Mucosa of rectum (tissue), 2 donors: Measurements from ENCODE around the gene PLD6.
"Not testable (repeated sequence)": the region's sequence is repeated elsewhere in the genome, so short reads cannot be mapped to it uniquely, and the experiment has no call there.

Experiments used
- H3K27ac ChIP-seq, 2 donors: one replicate each; pipeline ENCODE4 v1.7.0; 2013; ENCODE audit warnings: inconsistent platforms in 2 of 2, low read depth in 2 of 2, low read length in 2 of 2
- H3K27me3 ChIP-seq, 2 donors: one replicate each; pipeline ENCODE4 v1.7.0; 2013; ENCODE audit warnings: low read length in 2 of 2; ENCODE audit not compliant: control insufficient read depth in 2 of 2, insufficient read depth in 2 of 2
- H3K36me3 ChIP-seq, 2 donors: one replicate each; pipeline ENCODE4 v1.7.0; 2013; ENCODE audit warnings: low read length in 2 of 2; ENCODE audit not compliant: control insufficient read depth in 2 of 2, insufficient read depth in 2 of 2
- H3K4me1 ChIP-seq, 2 donors: one replicate each; pipeline ENCODE4 v1.7.0; 2013; ENCODE audit warnings: low read length in 2 of 2, mild to moderate bottlenecking in 1 of 2; ENCODE audit not compliant: control insufficient read depth in 2 of 2, insufficient read depth in 2 of 2
- H3K4me3 ChIP-seq, 2 donors: one replicate each; pipeline ENCODE4 v1.7.0; 2013; ENCODE audit warnings: low read length in 2 of 2
- H3K9ac ChIP-seq, 2 donors: one replicate each; pipeline ENCODE4 v1.7.0; 2013; ENCODE audit warnings: low read length in 2 of 2, low read depth in 1 of 2, mild to moderate bottlenecking in 1 of 2
- H3K9me3 ChIP-seq, 2 donors: one replicate each; pipeline ENCODE4 v1.7.0; 2013; ENCODE audit warnings: low read length in 2 of 2; ENCODE audit not compliant: control insufficient read depth in 2 of 2
- donor health status: healthy.
- donor health status: Normal muscosa, but diverticular disease.

The PLD6 gene, protein sequence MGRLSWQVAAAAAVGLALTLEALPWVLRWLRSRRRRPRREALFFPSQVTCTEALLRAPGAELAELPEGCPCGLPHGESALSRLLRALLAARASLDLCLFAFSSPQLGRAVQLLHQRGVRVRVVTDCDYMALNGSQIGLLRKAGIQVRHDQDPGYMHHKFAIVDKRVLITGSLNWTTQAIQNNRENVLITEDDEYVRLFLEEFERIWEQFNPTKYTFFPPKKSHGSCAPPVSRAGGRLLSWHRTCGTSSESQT

DNA sequence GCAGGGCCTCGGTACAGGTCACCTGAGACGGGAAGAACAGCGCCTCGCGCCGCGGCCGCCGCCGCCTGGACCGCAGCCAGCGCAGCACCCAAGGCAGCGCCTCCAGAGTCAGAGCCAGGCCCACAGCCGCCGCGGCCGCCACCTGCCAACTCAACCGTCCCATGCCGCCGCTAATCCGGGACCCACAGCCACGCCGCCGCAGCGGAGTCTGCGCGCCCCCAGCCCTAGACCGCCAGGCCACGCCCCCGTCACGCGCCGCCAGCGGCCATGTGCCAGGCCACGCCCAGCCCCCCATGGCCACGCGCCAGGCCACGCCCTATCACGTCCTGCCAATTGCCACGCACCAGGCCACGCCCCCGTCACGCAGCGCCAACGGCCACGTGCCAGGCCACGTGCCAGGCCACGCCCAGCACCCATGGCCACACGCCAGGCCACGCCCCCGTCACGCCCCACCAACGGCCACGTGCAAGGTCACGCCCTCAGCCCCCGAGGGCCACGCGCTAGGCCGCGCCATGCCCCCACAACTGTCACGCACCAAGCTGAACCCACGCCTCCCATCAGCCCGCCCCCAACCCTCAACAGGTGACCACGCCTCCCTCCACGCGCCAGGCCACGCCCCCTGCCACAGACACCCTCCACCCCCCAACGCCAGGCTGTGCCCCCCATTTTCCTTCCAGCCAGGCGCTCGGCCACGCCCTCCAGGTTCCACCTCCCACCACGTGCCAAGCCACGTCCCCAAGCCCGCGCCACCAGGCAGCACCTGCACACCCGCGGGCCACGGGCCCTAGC, at the start of gene PLD6:
Gene PLD6 (minus strand): TSS at position 210 of the 789 bp plus-strand sequence. CDS start 47 bp downstream, at position 163.
- Histone ChIP-seq H3K9ac (peak within 1 kb of the TSS; percentile 66 to 80), H3K27me3 (no peaks in the 10 kb centered on the region), H3K27ac (peak within 1 kb of the TSS; percentile 77 to 78), H3K4me3 (peak within 1 kb of the TSS; percentile 74 to 76), H3K4me1 (peaks cover 28 to 32% of the 10 kb centered on the region in 2 donors), H3K36me3 (peaks cover 0 to 3% of the 10 kb centered on the region in 2 donors), H3K9me3 (no peaks in the 10 kb centered on the region)

DNA sequence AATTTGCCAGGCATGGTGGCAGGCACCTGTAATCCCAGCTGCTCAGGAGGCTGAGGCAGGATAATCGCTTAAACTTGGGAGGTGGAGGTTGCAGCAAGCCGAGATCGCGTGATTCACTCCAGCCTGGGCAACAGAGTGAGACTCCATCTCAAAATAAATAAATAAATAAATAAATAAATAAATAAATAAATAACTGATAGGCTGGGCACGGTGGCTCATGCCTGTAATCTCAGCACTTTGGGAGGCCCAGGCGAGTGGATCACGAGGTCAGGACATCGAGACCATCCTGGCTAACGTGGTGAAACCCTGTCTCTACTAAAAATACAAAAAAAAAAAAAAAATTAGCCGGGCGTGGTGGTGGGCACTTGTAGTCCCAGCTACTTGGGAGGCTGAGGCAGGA, 49.6 kb upstream of the PLD6 start:
- not testable (repeated sequence) for H3K4me3 ChIP-seq, H3K9ac ChIP-seq, H3K4me1 ChIP-seq, H3K27me3 ChIP-seq, H3K9me3 ChIP-seq, H3K27ac ChIP-seq
- H3K36me3 ChIP-seq: peaks cover 35 to 55% of the 10 kb centered on the region in 2 donors

DNA sequence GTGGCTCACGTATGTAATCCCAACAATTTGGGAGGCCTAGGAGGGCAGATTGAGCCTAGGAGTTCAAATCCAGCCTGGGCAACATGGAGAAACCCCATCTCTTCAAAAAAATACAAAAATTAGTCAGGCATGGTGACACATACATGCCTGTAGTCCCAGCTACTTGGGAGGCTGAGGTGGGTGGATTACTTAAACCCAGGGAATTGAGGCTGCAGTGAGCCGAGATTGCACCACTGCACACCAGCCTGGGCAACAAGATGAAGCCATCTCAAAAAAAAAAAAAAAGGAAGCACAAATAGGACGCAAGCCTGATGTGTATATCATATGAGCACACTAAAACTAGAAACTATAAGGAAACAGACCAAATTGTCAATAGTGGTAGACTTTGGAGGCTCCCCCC, 47.9 kb upstream of the PLD6 start:
- Histone ChIP-seq H3K36me3 (peaks cover 22 to 46% of the 10 kb centered on the region in 2 donors), H3K9me3 (no peaks in the 10 kb centered on the region), H3K4me3 (no peak overlapping the region), H3K9ac (no peak overlapping the region), H3K27me3 (no peaks in the 10 kb centered on the region), H3K27ac (no peak overlapping the region), H3K4me1 (no peaks in the 10 kb centered on the region)

DNA sequence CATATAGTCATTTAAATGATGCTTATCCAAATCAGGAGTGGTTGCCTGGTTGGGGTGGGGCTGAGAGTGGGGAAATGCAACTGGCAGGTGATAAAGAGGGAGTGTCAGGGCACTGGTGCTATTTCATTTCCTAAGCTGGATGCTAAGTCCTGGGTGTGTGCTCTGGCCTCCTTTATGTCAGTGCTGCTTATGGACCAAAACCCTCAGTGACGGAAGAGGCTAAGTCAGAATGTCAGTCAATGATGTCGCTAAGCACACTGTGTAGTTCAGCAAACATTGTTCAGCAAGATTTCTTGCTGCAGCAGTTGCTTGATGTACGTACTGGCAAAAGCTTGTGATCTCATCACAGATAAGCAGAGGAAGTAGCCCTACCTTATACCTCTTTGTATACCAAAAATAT, 47.3 kb upstream of the PLD6 start:
- no peaks in the 10 kb centered on the region for H3K27me3 ChIP-seq
- no peak overlapping the region for H3K27ac ChIP-seq
- no peaks in the 10 kb centered on the region for H3K4me1 ChIP-seq
- peaks cover 19 to 45% of the 10 kb centered on the region in 2 donors for H3K36me3 ChIP-seq
- H3K4me3 ChIP-seq: no peak overlapping the region
- H3K9ac ChIP-seq: no peak overlapping the region
- no peaks in the 10 kb centered on the region for H3K9me3 ChIP-seq

DNA sequence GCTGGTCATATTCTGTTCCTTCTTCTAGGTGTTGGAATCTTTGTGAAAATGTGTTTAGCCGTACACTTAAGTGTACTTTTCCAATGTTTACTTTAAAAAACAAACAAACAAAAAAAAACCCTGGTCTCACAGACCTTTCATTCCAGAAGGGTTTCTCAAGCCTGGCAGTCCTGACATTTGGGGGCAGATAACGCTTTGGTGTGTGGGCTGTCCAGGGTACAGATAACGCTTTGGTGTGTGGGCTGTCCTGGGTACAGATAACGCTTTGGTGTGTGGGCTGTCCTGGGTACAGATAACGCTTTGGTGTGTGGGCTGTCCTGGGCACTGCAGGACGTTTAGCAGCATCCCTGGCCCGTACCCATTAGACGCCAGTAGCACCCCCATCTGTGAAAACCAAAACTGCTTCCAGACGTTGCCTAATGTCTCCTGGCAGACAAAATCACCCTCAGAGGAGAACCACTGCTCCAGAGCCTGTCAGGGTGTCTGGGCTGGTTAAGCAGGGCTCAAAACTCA, 46.1 kb upstream of the PLD6 start:
- Histone ChIP-seq H3K27me3 (no peaks in the 10 kb centered on the region), H3K4me1 (no peaks in the 10 kb centered on the region), H3K27ac (no peak overlapping the region), H3K4me3 (no peak overlapping the region), H3K9ac (no peak overlapping the region), H3K36me3 (peaks cover 19 to 48% of the 10 kb centered on the region in 2 donors), H3K9me3 (no peaks in the 10 kb centered on the region)

DNA sequence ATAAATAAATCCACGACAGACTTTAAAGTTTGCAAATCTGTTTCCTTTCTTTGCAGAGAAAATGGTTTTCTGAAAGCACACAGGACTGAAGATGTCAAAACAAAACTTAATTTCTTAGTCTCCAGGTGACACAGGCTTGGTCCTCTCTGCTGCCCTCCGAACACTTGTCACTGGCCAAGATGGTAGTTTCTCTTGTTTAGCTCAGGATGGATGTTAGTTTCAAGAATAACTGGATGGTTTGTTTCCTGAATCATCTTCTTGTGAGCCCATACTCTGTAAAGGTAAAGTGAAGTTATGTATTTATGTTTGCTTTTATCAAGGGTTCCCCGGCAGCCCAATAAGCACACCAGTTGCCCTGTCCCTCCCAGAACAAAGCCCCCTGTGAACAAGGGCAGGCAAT, 40.7 kb upstream of the PLD6 start:
- H3K4me1 ChIP-seq: no peaks in the 10 kb centered on the region
- H3K27ac ChIP-seq: no peak overlapping the region
- no peaks in the 10 kb centered on the region for H3K27me3 ChIP-seq
- peaks cover 16 to 37% of the 10 kb centered on the region in 2 donors for H3K36me3 ChIP-seq
- no peak overlapping the region for H3K4me3 ChIP-seq
- H3K9me3 ChIP-seq: no peaks in the 10 kb centered on the region
- H3K9ac ChIP-seq: no peak overlapping the region

DNA sequence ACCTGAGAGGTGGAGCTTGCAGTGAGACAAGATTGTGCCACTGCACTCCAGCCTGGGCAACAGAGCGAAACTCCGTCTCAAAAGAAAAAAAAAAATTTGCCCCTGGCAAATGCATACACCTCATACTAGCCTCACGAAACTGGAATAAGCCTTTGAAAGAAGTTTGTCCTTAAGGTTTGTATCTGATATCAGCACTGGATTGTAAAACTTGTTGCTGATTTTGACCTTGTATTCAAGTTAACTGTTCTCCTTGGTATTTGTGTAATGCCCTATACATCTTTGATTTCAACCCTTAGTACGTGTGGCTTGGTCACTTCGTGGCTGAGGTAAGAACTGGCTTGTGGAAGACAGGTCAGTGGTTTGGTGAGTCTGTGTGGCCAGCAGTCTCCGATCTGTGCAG, 37.0 kb upstream of the PLD6 start:
- Histone ChIP-seq H3K4me1 (peaks cover 0 to 1% of the 10 kb centered on the region in 2 donors), H3K9me3 (no peaks in the 10 kb centered on the region), H3K27ac (no peak overlapping the region), H3K9ac (no peak overlapping the region), H3K36me3 (peaks cover 12 to 25% of the 10 kb centered on the region in 2 donors), H3K4me3 (no peak overlapping the region), H3K27me3 (no peaks in the 10 kb centered on the region)

DNA sequence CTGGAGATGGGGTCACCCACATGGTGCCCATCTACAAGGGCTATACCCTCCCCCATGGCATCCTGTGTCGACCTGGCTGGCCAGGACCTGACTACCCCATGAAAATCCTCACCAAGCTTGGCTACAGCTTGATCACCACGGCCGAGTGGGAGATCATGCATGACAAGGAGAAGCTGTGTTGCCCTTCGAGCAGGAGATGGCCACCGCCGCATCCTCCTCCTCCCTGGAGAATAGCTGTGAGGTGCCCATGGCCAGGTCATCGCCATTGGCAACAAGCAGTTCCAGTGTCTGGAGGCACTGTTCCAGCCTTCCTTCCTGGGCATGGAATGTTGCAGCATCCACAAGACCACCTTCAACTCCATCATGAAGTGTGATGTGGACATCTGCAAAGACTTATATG, 36.1 kb upstream of the PLD6 start:
- Histone ChIP-seq H3K27me3 (no peaks in the 10 kb centered on the region), H3K4me3 (no peak overlapping the region), H3K27ac (no peak overlapping the region), H3K36me3 (peaks cover 8 to 17% of the 10 kb centered on the region in 2 donors), H3K9me3 (no peaks in the 10 kb centered on the region), H3K9ac (no peak overlapping the region), H3K4me1 (peaks cover 0 to 3% of the 10 kb centered on the region in 2 donors)

DNA sequence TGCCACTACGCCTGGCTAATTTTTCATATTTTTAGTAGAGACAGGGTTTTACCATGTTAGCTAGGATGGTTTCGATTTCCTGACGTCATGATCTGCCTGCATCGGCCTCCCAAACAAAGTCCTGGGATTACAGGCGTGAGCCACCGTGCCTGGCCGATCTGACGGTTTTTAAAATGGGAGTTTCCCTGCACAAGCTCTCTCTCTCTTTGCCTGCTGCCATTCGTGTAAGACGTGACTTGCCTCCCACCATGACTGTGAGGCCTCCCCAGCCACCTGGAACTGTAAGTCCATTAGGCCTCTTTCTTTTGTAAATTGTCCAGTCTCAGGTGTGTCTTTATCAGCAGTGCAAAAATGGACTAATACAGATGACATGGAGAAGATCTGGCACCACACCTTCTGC, 35.5 kb upstream of the PLD6 start:
- no peak overlapping the region for H3K9ac ChIP-seq
- no peak overlapping the region for H3K4me3 ChIP-seq
- H3K27me3 ChIP-seq: no peaks in the 10 kb centered on the region
- peaks cover 0 to 3% of the 10 kb centered on the region in 2 donors for H3K4me1 ChIP-seq
- H3K27ac ChIP-seq: no peak overlapping the region
- peaks cover 2 to 11% of the 10 kb centered on the region in 2 donors for H3K36me3 ChIP-seq
- no peaks in the 10 kb centered on the region for H3K9me3 ChIP-seq

DNA sequence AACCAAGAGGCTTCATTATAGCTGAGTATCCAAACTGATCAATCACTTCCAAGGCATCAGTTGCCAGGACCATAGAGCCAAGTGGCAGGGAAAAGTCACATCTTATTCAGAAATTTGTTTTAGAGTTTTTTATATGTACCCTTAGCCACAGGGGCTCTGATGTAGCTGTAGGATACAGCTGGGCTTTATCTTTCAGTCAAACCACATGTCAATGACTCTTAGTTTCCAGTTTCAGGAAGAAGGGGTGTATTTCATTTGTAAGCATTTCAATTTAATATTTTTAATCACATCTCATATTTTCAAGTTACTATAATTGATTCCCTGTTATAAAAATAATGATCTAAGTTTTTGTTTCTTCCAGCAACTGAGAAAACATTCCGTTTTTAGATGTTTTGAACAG, 33.7 kb upstream of the PLD6 start:
- Histone ChIP-seq H3K9ac (no peak overlapping the region), H3K4me3 (no peak overlapping the region), H3K27ac (no peak overlapping the region), H3K4me1 (peaks cover 6 to 14% of the 10 kb centered on the region in 2 donors), H3K36me3 (no peaks in the 10 kb centered on the region), H3K9me3 (no peaks in the 10 kb centered on the region), H3K27me3 (no peaks in the 10 kb centered on the region)
